HG02623 (cell line): Measurements from ENCODE around the gene MYBPC3.

Experiments used
- ATAC-seq: cut with Tn5 transposase; IDR thresholded peaks from one replicate; pipeline ENCODE4 v1.9.1; 2021; ENCODE audit warnings: moderate library complexity; ENCODE audit not compliant: unreplicated experiment

MYBPC3 gene

DNA sequence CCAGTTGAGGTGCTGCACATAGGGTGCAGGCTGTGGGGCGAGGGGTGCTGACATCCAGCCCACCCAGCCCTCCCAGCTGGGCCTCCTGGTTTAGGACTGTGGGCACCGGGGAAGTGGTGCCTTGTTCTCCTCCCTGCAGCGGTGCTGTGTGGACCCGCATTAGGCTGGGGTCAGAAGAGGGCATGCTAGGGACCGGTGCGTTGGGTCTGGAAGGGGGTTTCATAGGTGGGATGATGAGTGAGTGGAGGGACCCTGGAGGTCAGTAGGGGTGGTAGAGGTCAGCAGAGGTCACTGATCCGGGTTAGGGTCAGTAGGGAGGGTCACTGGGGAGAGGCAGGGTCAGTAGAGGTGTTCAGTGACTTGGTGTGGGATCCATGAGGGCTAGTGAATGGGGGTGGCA is 6.7 kb upstream of the MYBPC3 start:
- no peak for ATAC-seq

DNA sequence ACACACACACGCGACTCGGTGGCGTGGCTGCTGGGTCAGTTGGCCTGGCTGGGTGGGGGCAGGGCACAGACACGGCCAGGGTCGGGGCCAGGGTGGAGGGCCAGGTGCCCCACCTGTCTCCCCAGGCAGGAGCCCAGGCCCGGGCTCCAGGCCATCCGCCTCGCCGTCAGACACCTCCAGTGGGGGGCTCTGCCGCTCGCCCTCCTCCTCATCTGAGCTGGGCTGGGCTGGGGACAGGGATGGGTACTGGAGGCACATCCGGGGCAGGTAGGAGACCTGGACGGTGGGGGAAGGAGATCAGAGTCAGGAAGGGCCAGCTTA is 6.2 kb upstream of the MYBPC3 start:
- ATAC-seq, result no peak

DNA sequence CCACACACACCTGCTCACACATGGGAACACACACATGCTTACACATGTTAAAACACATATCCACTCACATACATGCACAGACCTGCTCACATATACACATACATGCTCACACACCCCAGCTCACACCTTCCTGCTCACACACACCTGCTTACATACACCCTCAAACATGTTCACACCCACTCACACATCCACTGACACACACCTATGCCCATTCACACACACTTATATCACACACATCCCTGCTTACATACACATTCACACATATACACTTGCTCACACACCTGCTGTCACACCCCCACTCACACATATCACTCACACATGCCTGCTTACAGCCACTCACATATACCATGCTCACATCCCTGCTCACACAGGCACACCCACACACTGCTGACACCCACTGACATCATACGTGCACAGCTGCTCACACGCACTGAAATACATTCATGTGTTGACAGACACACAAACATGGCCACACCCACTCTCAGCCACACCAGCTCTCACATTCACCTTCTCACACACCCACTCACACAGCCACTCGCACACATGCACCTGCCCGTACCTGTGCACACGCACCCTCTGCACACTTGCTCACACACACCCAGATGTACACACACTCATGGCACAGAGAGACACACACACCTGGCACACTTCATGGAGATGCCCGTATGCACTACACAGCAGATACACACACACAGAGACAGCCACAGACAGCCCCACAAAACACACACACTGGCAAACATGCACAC is 5.7 kb upstream of the MYBPC3 start:
- ATAC-seq, result no peak

DNA sequence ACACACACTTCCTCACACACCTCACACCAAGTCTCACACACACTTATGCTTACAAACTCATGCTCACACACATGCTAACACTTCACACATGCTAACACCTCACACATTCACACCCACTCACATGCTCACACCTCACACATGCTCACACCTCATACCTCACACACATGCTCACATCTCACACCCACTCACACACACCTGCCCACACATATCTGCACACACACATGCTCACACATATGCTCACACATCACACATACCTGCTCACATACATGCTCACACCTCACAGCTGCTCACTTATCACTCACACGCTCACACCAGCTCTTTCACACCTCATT is 4.5 kb upstream of the MYBPC3 start:
- no peak for ATAC-seq

DNA sequence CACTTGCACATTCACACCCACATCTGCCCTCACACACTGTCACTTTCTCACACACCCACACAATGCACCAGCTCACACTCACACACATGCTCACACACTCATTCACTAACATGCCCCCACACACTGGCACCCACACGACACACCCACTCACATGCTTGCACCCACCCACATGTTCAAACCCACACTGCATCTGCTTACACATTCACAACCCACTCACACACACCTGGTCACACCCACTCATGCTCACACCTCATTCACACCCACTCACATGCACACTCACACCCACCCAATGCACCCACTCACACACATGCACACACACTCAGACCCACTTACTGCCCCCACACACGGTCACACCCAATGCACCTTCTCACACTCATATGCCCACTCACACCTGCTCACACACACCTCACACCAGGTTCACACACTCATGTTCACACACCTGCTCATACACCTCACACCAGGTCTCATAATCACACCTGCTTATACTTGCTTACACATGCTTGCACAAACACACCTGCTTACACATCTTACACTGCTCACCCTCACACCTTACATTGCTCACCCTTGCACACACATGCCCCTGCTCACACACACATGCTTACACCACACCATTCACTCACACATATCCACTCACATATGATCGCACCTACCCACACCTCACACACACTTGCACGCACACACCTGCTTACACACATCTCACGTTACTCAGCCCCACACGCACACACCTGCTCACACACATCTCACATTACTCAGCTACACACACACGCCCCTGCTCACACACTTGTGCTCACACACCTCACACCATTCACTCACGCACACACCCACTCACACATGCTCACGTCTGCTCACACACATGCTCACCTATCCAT is 3.9 kb upstream of the MYBPC3 start:
- ATAC-seq, result no peak

DNA sequence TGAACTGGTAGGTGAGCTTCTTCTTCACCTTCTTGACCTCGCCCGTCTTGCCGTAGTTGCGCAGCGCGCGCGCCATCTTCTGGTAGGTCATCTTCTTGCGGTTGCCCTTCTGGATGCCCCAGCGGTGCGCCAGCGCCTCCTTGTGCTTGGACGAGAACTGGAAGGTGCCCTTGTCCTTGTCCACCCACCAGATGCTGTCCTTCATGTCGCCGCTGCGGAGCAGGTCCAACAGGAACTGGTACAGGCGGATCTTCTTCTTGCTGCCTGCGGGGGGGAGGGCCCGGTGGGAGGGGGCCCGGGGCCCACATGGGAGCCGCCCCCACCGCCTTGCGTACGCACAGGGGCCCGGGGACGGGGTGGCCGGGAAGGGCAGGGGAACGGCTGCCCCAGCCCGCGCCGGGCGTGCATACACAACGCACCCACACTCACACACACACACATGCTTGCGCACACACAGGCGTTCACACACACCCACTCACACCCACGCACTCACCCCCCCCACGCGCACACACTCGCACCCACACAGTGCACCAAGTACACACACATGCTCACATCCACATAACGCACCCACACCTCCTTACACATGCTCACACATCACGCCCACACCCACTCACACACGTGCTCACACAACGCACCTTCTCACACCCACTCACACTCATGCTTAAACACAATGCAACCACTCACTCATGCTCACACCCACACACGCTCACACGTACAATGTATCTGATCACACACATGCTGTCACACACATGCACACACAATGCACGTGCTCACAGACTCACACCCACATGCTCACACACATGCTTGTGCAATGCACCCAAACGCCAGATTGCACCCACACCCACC is 3.0 kb upstream of the MYBPC3 start:
- ATAC-seq, result no peak

DNA sequence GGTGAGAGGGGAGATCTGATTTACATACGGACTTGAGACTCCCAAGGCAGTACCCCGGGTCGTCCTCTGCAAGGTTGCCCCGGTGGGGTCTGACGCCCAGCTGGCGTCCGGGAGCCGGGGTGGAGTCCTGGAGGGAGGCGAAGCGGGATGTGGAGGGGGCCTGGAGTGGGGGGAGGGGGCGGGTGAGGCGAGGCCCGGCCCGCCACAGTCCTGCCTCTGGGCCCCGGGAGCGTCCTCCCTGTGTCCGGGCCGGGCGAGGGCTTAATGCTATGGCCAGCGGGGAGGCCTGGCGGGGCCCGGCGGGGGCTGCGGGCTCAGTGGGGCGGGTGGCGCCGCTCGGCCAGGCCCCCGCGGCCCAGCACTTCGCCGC is 2.4 kb upstream of the MYBPC3 start:
- ATAC-seq, result no peak

DNA sequence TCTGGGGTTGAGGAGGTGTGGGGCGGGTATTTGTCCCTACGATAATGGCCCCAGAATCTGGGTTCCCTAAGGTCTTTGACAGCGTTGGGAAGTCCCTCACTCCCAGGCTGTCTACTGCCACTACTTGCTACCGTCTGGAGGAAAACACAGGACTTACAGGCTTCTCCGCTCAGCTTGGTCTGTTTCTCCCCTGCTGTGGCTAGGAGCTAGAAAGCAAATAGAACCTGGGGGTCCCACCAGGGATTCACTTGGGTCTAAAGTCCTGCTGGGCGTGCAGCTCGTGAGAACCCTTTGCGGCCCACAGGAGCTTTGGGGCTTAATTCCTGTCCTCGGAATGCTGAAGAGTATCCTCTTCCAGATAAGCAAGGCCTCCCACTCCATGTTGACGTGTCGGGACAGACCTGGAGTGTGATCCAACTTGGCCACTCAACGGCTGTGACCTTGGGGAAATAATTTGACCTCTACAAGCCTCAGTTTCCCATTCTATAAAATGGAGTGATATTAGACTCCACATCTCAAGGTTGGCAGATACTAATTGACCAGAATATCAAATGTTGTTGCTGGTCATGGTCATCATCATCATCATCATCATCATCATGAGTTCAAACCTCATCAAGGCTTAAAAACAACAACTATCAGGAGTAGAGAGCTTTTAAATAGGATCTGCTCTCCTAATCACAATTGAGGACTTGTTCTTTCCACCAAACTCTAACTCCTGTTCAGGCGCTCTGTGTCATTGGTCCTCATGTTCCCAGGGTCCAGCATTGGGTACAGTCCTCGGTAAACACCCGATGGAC is 1.7 kb upstream of the MYBPC3 start:
- no peak for ATAC-seq

DNA sequence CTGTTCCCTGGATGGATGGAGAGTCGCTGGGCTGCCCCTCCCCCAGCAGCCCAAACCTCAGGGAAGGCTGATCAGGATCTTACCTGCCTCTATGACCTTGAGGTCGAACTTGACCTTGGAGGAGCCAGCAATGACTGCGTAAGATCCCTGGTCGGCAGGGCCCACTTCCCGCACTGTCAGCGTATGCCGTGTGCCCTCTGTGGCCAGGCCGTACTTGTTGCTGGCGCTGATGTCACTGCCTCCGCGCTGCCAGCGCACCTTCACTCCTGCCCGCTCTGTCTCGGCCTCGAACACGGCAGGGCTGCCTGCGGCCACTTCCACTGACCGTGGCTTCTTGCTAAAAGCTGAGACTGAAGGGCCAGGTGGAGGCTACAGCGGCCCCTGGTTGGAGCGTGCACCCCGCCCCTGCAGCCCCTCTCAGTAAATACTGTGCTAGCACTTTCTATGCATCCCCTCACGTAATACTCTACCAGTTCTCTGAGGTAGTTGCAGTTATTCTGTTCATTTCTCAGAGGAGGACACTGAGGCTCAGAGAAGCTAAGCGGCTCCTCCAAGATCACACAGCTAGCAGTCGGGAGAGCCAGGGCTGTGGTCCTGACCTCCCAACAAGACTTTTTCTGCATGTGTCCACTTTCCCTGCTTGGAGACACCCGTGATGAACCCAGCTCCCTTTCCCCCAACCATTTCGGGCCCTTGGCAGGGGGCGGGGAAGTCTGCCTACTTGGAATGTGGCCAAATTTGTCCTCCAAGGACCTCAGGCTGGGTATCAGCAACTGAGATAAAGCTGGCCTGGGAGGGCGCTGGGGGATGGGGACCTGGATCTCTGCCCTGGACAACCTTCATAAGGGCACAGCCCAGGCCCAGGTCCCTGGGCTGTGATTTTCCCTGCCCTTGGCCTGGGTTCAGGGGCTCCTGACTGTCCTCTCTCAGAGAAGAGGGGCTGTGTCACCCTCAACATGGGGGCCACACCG is 1.1 kb downstream of the MYBPC3 start:
- ATAC-seq, result no peak

DNA sequence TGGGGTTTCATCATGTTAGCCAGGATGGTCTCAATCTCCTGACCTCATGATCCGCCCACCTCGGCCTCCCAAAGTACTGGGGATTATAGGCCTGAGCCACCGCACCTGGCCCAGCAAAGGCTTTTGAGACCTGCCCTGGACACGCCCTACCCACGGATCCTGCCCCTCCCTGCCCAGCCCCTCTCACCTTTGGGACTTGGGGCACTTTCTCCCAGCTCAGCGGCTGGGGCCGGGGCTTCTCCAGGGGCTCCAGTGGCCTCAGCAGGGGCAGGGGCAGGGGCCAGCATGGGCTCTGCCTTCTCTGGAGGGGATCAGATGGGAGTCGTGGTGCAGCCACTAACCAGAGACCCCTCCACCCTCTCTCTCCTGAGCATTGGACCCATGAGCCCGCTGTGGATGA is 2.2 kb downstream of the MYBPC3 start:
- ATAC-seq, result no peak

DNA sequence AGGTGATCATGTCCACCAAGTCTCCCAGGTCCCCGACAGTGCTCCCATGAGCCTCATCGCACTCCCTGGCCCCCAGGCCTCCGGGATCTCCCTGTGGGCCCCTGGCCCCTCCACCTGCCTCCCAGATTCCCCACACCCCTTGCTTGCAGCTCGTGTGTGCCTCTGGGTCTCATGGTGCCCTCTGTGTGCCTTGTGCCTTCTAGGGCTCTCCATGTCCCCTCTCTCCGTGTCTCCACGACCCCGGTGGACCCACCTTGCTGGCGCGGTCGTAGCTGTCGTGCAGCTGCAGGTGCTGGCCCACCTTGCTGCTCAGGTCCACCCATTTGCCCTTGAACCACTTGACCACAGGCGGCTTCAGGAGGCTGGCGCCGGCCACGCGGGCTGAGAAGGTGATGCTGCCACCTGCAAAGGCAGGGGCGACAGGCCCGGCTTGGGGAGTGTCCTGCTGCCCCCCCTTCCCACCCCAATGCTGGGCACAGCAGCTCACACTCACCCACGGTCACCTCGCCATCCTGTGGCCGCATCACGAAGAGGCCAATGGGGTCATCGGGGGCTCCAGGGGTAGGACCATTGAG is 2.9 kb downstream of the MYBPC3 start:
- no peak for ATAC-seq

DNA sequence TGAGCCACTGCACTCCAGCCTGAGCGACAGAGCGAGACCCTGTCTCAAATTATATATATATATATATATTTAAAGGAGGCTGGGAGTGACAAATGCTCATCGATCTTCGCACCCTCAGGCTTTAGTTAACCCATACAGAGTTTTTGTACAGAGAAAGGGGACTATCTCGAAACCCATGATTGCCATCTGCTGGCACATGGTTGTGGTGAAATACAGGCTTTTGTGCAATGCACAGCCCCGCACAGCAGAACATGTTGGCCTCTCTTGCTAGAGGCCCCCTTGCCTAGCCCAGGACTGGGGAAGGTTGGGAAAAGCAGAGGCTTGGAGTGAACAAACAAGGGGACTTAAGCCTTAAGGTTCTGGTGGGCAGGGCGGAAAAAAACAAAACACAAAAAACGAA is 3.6 kb downstream of the MYBPC3 start:
- no peak for ATAC-seq

DNA sequence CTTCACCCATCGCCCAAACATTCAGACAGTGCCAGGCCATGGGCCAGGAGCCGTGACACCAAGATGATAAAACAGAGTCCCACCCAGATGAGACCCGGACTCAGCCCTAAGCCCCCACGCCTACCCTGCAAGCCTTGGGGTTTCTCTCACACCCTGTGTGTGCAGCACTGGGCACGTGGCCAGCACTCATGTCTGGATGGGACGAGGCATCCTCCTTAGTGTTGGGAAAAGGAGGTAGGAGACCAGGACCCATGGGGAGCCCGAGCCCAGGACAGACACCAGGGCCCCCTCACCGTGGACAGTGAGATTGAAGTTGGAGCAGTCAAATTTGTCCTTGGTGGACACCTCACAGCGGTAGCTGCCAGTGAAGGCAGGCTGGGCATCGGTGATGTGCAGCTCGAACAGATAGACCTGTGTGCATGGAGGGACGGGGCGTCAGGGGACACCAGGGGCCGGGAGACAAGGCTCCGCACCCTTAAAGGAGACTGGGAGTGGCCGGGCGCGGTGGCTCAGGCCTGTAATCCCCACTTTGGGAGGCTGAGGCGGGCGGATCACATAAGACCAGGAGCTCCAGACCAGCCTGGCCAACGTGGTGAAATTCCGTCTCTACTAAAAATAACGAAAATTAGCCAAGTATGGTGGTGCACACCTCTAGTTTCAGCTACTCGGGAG is 4.2 kb downstream of the MYBPC3 start:
- no peak for ATAC-seq

DNA sequence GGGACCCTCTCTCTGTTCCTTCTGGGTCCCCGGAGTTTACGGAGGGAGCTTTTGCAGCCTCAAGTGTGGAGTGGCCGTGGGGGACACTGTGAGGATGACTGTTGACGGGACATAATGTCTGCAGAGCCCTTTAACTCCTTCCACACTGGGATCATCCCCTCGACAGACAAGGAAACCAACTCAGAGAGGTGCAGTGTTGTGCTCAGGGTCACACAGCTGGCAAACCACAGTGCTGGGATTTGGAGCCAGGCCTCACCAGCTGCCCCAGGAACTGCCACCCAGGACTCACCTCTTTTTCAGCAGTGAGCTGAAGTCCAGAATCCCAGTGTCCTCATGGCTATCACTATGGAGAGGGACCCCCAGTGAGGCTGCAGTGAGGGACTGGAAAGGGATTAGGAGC is 5.4 kb downstream of the MYBPC3 start:
- ATAC-seq, result no peak

DNA sequence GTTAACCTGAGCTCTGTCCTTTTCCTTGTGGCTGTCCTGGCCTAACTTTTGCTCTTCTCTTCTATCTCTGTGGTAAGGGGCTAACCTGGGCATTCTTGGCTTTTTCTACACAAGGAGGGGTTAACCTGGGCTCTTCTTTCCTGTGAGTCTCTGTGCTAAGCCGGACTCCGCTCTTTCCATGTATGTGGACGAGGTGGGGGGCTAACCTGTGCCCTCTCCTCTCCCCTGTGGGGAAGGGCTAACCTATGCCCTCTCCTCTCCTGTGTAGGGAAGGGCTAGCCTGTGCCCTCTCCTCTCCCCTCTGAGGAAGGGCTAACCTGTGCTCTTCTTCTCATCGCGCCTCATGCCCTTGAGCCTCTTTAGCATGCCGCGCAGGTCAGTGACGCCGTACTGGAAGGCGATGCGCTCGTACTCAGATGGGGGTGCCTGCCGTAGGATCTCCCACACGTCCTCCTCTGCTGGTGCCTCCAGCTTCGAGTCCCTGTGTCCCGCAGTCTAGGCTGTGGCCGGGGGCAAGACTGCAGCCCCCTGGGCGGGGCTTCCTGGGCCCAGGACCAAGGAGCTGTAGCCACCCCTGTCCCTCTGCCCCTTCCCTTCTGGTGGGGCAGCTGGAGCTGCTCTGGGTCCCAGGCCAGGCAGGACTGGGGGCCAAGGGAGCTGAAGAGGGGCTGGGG is 6.5 kb downstream of the MYBPC3 start:
- ATAC-seq, result no peak

DNA sequence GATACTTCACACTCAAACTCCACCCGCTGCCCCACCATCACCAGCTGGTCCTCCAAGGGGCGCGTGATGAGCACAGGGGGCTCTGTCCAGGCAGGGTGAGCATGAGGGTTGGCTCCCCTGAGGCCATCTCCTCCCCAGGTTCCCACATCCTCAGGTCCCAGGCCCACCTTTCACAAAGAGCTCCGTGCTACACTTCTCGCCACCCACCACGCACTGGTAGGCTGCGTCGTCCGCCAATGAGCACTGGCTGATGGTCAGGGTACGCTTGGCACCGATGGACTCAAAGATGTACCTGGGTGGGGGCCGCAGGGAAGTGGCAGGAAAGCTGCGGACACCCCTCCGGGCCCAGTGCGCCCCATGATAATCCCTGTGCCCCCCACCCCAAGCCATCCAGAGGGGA is 9.6 kb downstream of the MYBPC3 start:
- ATAC-seq, result no peak

DNA sequence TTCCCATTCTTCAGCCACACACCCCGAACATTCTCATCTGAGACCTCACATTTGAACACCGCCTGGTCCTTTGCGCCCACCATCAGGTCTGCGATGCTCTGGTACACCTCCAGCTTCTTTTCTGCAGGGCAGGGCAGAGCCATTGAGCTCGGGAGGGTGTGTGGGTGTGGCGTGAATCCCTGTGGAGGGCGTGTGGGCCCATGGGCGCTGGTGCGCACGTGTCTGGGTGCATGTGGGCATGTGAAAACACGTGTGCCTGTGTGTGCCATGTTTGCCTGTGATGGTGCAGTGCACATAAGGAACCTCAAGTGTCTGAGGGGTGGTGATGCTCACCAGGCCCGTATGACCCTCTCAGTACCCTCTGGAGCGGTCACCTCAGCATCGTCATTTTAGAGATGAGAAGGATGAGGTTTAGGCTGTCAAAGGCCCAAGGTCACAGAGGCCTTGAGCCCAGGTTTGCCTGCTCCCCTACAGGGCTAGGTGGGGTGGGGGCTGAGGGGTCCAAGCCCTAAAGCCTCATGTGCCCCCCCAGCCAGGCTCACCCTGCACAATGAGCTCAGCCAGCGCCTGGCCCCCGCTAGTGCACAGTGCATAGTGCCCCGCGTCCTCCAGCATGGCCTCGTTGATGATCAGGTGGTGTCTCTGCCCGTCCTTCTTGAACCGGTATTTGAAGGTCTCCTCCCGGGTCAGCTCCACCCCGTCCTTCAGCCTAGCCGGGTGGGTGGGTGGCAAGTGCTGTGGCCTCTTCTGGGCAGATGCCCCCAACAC is 10.3 kb downstream of the MYBPC3 start:
- ATAC-seq, result no peak
